Natural killer cell (primary cell): Measurements from ENCODE around the gene RAB8B. TPM values are rescaled to one million over a fixed set of nuclear protein-coding genes. Genes with fewer than 3 reads are reported as not detected.

Experiments
- ATAC-seq, 3 donors: fragments of 150-1000 bp in 2 of 3; fragments of 200-7000 bp in 1 of 3; cut with Tn5 transposase; 1 replicate in 1 of 3; 2 replicates in 2 of 3; pipeline ENCODE4 v1.10.0; 2021; ENCODE audit warnings: mild to moderate bottlenecking in 2 of 3, moderate library complexity in 2 of 3
- DNase-seq, 2 donors: peaks; one replicate each; pipeline versions ENCODE4 v3.0.0 to v3.0.0-alpha.2; 2013 to 2021; ENCODE audit warnings: mixed read lengths in 1 of 2
- H3K27ac ChIP-seq: one replicate; pipeline ENCODE4 v1.5.1; 2013; ENCODE audit warnings: mild to moderate bottlenecking, low read length
- H3K27me3 ChIP-seq: one replicate; pipeline ENCODE4 v1.6.1; 2013; ENCODE audit warnings: low read length; ENCODE audit not compliant: control insufficient read depth, insufficient read depth
- H3K36me3 ChIP-seq: one replicate; pipeline ENCODE4 v1.6.1; 2013; ENCODE audit warnings: low read length; ENCODE audit not compliant: control insufficient read depth, insufficient read depth
- H3K4me1 ChIP-seq: one replicate; pipeline ENCODE4 v1.6.1; 2013; ENCODE audit warnings: low read length; ENCODE audit not compliant: control insufficient read depth, insufficient read depth
- H3K4me3 ChIP-seq: one replicate; pipeline ENCODE4 v1.5.1; 2013; ENCODE audit warnings: low read length
- H3K9me3 ChIP-seq: one replicate; pipeline ENCODE4 v1.6.1; 2013; ENCODE audit warnings: low read length; ENCODE audit not compliant: control insufficient read depth, insufficient read depth
- H3K27ac Mint-ChIP-seq, 2 donors: one replicate each; pipeline ENCODE4 v1.8.0; 2022; ENCODE audit warnings: mild to moderate bottlenecking in 2 of 2, mixed read lengths in 2 of 2, moderate library complexity in 1 of 2
- H3K27me3 Mint-ChIP-seq, 2 donors: one replicate each; pipeline ENCODE4 v1.8.0; 2022; ENCODE audit warnings: low read depth in 2 of 2, mixed read lengths in 2 of 2
- H3K36me3 Mint-ChIP-seq: one replicate; pipeline ENCODE4 v1.8.0; 2022; ENCODE audit warnings: mixed read lengths
- H3K4me1 Mint-ChIP-seq, 2 donors: one replicate each; pipeline ENCODE4 v1.8.0; 2022; ENCODE audit warnings: mixed read lengths in 2 of 2
- H3K4me3 Mint-ChIP-seq: one replicate; pipeline ENCODE4 v1.8.0; 2022; ENCODE audit warnings: mild to moderate bottlenecking, moderate library complexity, mixed read lengths
- H3K9me3 Mint-ChIP-seq, 2 donors: one replicate each; pipeline ENCODE4 v1.8.0; 2022; ENCODE audit warnings: mixed read lengths in 2 of 2
- WGBS: methylation state at CpG from one replicate; pipeline ENCODE4 v1.1.7; 2013; ENCODE audit warnings: missing lambda C conversion rate; ENCODE audit not compliant: insufficient coverage; 5-methylcytosine and 5-hydroxymethylcytosine counted together
- intact Hi-C: fragments of 100-400 bp; cut with micrococcal nuclease; formaldehyde crosslinking; loops from one replicate; pipeline ENCODE4 v1.14.2; 2022
- total RNA-seq, 4 donors: library from RNA; stranded (reverse); fragments of 120-200 nt in 1 of 4; gene quantifications; one replicate each; pipeline versions ENCODE4 v1.2.3 to v1.2.4, GENCODE V29; 2013 to 2022
- TF ChIP-seq, protein P1 (sequence below): fragments of 200-600 bp; IDR thresholded peaks from one replicate; pipeline ENCODE4 v1.8.0; 2022; ENCODE audit warnings: antibody characterized with exemption

The RAB8B gene
- total RNA-seq, 3 donors from 2014 or later (not counting 1 experiment from before 2014, with no cell fraction given), result 128 to 155 (median 137) TPM

DNA sequence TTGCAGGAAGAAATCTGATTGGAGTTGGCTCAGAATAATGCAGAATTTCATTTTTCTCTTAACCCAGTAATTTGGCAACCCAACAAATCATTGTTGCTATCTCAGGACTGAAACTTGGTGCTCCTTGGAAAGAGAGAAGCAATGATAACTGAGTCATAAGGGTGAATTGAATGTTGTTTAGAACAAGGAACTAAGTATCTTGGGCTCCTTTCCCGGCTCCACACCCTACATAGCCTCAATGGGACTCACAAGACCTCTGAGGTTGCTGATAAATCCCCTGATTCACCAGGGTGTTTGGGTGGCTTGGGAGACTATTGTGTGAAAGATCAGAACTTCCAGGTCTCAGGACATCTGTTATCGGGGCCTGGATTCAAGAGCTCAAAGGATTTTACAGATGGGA, 7.8 kb upstream of the RAB8B start:
- WGBS, result 100% methylated on average over 1 of the region's 2 CpGs
- Mint-ChIP-seq H3K36me3 (no peaks in the 10 kb centered on the region), H3K27me3 (no peaks in the 10 kb centered on the region), H3K27ac (no peak overlapping the region), H3K4me1 (no peaks in the 10 kb centered on the region), H3K4me3 (no peak overlapping the region), H3K9me3 (no peaks in the 10 kb centered on the region)
- Histone ChIP-seq H3K27ac (no peak overlapping the region), H3K4me1 (no peaks in the 10 kb centered on the region), H3K9me3 (no peaks in the 10 kb centered on the region), H3K4me3 (no peak overlapping the region), H3K36me3 (no peaks in the 10 kb centered on the region), H3K27me3 (no peaks in the 10 kb centered on the region)
- DNase-seq, result no peak
- ATAC-seq, result no peak
- intact Hi-C loops, result no loop called here
- TF ChIP-seq, protein P1, sequence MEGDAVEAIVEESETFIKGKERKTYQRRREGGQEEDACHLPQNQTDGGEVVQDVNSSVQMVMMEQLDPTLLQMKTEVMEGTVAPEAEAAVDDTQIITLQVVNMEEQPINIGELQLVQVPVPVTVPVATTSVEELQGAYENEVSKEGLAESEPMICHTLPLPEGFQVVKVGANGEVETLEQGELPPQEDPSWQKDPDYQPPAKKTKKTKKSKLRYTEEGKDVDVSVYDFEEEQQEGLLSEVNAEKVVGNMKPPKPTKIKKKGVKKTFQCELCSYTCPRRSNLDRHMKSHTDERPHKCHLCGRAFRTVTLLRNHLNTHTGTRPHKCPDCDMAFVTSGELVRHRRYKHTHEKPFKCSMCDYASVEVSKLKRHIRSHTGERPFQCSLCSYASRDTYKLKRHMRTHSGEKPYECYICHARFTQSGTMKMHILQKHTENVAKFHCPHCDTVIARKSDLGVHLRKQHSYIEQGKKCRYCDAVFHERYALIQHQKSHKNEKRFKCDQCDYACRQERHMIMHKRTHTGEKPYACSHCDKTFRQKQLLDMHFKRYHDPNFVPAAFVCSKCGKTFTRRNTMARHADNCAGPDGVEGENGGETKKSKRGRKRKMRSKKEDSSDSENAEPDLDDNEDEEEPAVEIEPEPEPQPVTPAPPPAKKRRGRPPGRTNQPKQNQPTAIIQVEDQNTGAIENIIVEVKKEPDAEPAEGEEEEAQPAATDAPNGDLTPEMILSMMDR, result no peak

DNA sequence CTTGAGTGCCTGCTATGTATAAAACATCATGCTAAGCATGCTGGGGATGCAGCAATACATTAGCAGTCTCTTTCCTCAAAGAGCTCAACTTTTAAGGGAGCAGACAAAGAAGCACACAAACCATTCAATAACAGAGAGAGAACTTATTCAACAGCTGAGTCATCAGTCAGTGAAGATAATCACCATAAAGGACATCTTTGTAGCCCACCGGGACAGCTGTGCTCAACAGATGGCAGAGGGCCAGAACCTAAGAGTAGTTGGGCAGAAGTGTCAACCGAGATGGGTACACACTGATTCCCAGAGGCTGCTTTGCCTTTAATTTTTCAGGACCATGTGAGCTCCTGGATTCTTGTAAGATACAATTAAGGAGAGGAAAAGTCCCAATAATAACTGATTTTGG, 4.2 kb upstream of the RAB8B start:
- Mint-ChIP-seq H3K4me3 (no peak overlapping the region), H3K36me3 (no peaks in the 10 kb centered on the region), H3K9me3 (no peaks in the 10 kb centered on the region), H3K4me1 (peaks cover 12 to 13% of the 10 kb centered on the region in 2 donors), H3K27me3 (no peaks in the 10 kb centered on the region), H3K27ac (no peak overlapping the region)
- DNase-seq, result no peak
- Histone ChIP-seq H3K36me3 (no peaks in the 10 kb centered on the region), H3K4me3 (no peak overlapping the region), H3K9me3 (no peaks in the 10 kb centered on the region), H3K27ac (no peak overlapping the region), H3K4me1 (peaks cover 7% of the 10 kb centered on the region), H3K27me3 (no peaks in the 10 kb centered on the region)
- TF ChIP-seq, protein P1, result no peak
- ATAC-seq, result no peak
- WGBS, result 74% methylated on average over 2 of the region's 2 CpGs
- intact Hi-C loops, result no loop called here

DNA sequence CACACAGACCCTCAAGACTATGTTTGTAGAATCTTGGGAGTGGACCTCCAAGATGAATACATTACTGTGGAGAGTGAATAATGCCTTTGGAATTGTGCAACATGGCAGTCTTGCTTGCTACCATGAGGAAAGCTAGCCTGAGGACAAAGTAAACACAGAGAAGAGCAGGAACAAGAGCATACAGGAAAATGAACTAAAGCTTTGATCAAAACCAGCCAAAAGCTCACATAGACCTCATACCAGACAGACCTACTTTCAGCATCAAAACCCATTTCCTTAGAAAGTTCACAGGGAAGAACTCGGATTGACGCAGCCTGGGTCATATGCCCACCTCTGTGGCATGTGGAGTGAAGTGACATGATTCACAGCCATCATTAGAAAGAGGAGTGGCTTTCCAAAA, 3.3 kb upstream of the RAB8B start:
- intact Hi-C loops, result no loop called here
- Histone ChIP-seq H3K36me3 (no peaks in the 10 kb centered on the region), H3K4me1 (peaks cover 7% of the 10 kb centered on the region), H3K27me3 (no peaks in the 10 kb centered on the region), H3K27ac (no peak overlapping the region), H3K9me3 (no peaks in the 10 kb centered on the region), H3K4me3 (no peak overlapping the region)
- Mint-ChIP-seq H3K36me3 (no peaks in the 10 kb centered on the region), H3K27ac (no peak overlapping the region), H3K4me3 (no peak overlapping the region), H3K9me3 (no peaks in the 10 kb centered on the region), H3K27me3 (no peaks in the 10 kb centered on the region), H3K4me1 (peaks cover 21% of the 10 kb centered on the region in 2 donors)
- DNase-seq, result no peak
- TF ChIP-seq, protein P1, result no peak
- WGBS, result 95% methylated on average over 2 of the region's 2 CpGs
- no peak for ATAC-seq

DNA sequence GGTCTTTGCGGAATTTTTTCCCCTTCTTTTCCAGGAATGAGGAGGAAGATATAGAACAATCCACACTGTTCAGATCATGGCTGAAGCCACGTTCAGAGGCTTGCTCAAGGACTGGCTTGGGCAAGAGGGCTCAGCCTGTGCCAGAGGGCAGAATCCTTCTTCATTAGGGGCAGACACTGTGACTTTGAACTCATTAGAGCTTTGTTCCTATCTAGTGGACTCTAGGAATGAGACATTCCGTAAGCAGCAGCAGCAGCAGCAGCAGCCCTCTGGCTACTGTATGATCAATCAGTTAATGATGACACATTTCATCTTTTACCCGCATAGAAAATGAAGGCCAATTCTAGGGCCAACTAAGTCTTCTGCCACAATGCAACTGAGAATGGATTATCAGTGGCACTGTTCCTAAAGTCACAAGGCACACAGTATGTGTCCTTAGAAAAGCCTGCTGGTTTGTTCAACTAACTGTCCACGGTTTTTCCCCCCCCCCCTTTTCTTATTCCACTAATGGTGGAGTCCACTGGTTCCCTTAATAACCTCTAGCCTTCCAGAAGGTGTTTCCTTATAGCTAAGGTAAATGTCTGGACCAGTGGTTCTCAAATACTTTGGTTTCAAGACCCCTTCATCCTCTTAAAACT, 1.7 kb upstream of the RAB8B start:
- peak overlapping the region in 1 of 2 donors; percentile 99 for H3K27ac Mint-ChIP-seq
- peak overlapping the region; percentile 97 for H3K4me3 Mint-ChIP-seq
- no peak overlapping the region for H3K27ac ChIP-seq
- H3K4me1 Mint-ChIP-seq, result peaks cover 37 to 38% of the 10 kb centered on the region in 2 donors
- no peak for DNase-seq
- peaks cover 13% of the 10 kb centered on the region for H3K4me1 ChIP-seq
- H3K9me3 ChIP-seq, result no peaks in the 10 kb centered on the region
- no peaks in the 10 kb centered on the region for H3K36me3 ChIP-seq
- H3K9me3 Mint-ChIP-seq, result no peaks in the 10 kb centered on the region
- TF ChIP-seq, protein P1, result no peak
- intact Hi-C loops, result no loop called here
- WGBS, result 95% methylated on average over 5 of the region's 5 CpGs
- H3K4me3 ChIP-seq, result no peak overlapping the region
- H3K36me3 Mint-ChIP-seq, result no peaks in the 10 kb centered on the region
- H3K27me3 ChIP-seq, result no peaks in the 10 kb centered on the region
- ATAC-seq, result no peak
- H3K27me3 Mint-ChIP-seq, result no peaks in the 10 kb centered on the region
